GM18498 (cell line): ENCODE data around the gene WDR75.
"Not testable (repeated sequence)": the region's sequence is repeated elsewhere in the genome, so short reads cannot be mapped to it uniquely, and the experiment has no call there.

Experiments used
- ATAC-seq: cut with Tn5 transposase; IDR thresholded peaks from one replicate; pipeline ENCODE4 v1.9.1; 2021; ENCODE audit warnings: mild to moderate bottlenecking, moderate library complexity; ENCODE audit not compliant: unreplicated experiment

Gene WDR75

GRCh38 chr2:189439342-189439741 is 1.9 kb upstream of the WDR75 start:
- ATAC-seq = no peak

- ATAC-seq = peak; percentile 27
Measured at GRCh38 chr2:189440644-189440946, 679 bp upstream of the WDR75 start.

DNA sequence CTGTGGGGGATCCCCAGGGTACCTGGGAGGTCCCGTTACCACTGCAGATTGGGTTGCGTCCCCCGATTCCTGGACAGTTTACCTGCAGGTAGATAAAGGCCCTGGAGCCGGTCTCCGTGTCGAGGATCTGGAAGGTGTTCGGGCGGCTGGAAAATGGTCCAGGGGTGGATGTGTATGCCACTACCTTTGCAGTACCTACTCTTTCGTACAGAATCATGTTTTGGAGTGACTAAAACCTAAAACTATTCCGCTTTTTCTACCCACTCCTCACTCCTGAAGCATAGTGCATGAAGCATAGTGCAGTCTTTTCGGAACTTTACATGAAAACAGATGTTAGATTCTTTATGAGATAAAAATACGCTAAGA is 418 bp downstream of the WDR75 start:
- no peak for ATAC-seq

- ATAC-seq = no peak
Measured at GRCh38 chr2:189442468-189442867, 1.2 kb downstream of the WDR75 start.

- ATAC-seq = peak; percentile 22
Measured at GRCh38 chr2:189444322-189444721, 3.0 kb downstream of the WDR75 start.

- no peak for ATAC-seq
Measured at GRCh38 chr2:189446780-189447179, 5.5 kb downstream of the WDR75 start.

GRCh38 chr2:189454009-189454408 is 12.7 kb downstream of the WDR75 start:
- no peak for ATAC-seq

GRCh38 chr2:189465076-189465475 is 23.8 kb downstream of the WDR75 start:
- peak; percentile 56 for ATAC-seq

GRCh38 chr2:189465478-189465877 is 24.2 kb downstream of the WDR75 start:
- no peak for ATAC-seq

GRCh38 chr2:189466046-189466445 is 24.8 kb downstream of the WDR75 start:
- ATAC-seq = no peak

- peak; percentile 38 for ATAC-seq
Measured at GRCh38 chr2:189466656-189467055, 25.4 kb downstream of the WDR75 start.

GRCh38 chr2:189467160-189467559 is 25.9 kb downstream of the WDR75 start:
- ATAC-seq = no peak

GRCh38 chr2:189467593-189467992 is 26.3 kb downstream of the WDR75 start:
- ATAC-seq = no peak

DNA sequence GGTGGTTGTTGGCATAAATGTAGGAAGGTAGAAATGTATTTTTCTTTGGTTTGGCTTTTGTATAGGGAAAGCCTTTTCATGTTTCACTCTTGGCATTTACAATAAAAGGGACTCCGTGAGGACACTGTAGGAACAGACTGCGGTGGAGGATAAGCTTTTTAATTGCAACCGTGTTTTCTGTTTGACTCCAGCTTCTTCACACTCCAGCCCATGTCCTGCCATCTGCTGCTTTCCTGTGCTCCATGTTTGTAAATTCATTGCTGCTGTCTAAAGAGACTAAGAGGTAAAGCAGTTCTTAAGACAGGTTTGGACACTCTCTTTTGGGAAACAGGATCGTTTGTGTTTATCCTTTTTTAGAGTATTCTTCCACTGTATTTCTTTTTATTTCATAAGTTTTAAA is 33.3 kb downstream of the WDR75 start:
- no peak for ATAC-seq

DNA sequence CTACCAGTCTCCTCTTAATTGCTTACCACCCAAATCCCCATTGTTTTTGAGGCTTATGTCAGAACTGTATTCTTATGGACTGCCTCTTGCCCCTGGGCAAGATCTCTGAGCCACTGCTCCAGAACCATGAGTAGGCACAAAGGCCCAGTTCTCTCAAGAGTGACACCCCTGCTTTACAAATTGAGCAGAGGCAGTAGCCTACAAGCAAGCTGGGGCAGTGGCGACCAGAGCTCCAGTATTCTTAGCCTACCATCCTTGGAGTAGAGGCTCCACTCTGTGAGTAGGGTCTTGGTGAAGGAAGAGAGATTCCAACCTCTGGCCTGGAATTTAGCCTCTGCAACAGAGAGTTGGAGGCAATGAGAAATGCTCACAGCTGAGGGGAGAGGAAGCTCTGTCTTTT is 36.5 kb downstream of the WDR75 start:
- no peak for ATAC-seq

DNA sequence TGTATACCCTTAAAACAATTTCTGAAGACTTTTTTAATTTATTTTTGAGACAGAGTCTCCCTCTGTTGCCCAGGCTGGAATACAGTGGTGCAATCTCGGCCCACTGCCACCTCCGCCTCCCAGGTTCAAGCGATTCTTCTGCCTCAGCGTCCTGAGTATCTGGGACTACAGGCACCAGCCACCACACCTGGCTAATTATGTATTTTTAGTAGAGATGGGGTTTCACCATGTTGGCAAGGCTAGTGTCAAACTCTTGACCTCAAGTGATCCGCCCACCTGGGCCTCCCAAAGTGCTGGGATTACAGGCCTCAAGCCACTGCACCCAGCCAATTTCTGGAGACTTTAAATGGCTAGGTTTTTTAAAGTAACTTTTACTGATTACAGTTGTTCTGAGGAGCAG is 37.0 kb downstream of the WDR75 start:
- not testable (repeated sequence) for ATAC-seq

DNA sequence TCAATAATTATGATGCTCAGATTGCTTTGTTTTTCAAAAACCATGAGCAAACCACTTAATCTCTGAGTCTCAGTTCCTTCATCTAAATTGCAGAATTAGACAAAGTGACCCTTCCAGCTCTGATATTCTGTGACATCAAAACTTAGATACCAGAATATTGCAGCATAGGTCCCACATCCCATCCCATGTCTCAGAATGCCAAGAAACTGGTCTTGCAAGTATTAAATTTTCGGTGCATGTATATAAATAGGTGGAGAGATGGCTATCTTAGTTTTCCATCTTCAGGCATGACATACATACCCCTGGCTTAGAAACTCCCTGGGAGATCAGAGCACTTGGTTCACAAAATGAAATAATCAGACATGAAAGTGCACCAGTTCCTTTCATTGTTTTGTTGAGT is 39.8 kb downstream of the WDR75 start:
- no peak for ATAC-seq

DNA sequence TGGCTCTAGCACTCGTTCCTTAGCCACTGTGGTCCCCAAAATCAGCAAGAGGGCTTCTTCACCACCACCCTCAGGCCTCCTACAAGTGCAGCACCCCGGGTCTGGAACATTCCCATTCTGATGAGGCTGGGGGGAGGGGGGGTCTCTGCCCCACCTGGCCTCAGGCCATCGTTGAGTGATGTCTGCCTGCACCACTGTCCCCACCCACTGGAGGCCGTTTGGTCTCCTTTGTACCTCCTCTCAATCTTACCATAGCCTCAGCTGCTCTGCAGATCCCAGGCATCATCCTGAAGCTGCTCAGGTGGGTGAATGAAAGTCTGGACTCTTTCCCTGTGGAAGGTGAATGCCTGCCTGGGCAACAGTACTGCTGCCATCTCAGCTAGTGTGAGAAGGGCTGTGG is 42.3 kb downstream of the WDR75 start:
- ATAC-seq = no peak

DNA sequence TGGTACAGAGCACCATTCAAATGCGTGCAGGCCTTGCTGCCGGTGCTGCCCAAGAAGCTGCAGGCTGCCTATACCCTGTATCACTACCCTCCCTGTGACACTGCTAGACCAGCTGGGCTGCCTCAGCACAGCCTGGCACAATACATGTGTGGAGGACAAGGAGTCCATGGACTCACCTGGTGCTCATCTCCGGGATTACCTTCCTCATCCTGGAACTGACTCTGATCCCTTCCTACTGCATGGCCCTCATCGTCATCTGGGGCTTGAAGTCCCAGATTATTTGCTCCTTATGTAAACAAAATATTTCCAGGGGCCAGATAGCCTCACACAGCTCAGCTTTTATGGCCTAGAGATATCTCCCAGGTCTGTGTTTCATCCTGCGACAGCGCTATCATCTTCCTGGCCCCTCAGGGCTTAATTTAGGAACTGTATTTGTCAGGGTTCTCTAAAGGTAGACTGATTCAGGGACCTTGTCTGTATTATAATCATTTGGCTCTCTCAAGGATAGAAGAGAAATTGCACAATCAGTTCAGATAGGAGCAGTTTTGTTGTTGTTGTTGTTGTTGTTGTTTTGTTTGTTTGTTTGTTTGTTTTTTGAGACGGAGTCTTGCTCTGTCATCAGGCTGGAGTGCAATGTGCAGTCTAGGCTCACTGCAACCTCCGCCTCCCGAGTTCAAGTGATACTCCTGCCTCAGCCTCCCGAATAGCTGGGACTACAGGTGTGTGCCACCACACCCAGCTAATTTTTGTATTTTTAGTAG is 42.9 kb downstream of the WDR75 start:
- ATAC-seq = no peak

- no peak for ATAC-seq
Measured at GRCh38 chr2:189485146-189485545, 43.9 kb downstream of the WDR75 start.

- ATAC-seq = no peak
Measured at GRCh38 chr2:189486237-189486770, 45.0 kb downstream of the WDR75 start.

DNA sequence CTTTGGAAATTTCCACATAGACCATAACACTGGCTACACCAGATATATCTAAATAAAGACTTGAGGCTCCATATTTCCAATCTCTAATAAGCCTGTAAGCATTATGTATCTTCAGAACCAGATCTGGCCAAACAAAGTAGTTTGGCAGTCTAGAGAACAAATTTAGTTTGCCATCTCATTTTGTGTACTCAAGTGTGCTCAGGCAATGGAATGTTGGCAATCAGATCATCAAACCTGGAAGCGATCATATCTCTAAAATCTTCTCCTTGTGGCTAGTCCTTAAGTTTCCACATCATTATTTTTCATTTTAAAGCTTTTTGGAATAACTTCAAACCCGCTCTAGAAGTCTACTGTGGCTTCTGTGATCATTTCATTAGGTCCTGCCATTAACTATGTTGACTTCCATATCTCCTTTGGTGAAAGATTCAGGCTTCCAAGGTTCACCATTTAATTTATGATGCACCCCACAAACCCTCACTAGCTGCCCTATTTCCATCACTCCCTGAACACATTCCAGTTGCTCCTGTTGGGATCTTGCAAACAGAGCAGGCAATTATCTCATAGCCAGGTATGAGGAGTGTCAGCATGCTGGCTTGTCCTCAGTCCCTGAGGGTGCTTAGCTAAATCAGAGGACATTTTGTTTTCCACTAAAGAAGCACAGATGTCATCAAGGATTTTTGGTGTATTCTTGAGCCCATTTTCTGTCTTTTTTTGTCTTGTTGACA is 46.2 kb downstream of the WDR75 start:
- ATAC-seq = no peak

DNA sequence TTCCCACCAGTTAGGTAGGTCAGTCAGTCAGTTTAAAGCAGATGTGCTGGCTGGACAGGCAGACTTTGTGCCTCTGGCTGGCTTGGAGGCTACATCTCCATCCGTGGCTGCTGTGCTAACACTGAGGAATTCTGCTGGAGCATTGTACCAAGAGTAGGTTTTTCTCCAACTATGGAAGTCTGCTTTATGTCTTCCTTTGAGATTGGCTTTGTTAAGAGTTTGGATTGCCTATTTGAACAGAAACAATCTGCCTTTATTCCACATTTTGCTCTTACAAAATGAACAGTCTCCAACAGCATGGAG is 46.7 kb downstream of the WDR75 start:
- no peak for ATAC-seq
